GM18526 (cell line): Measurements from ENCODE around the gene KRT73.

ENCODE experiments used
- POLR2A ChIP-seq: IDR thresholded peaks from 3 replicates; pipeline ENCODE4 v1.6.1; 2011; ENCODE audit not compliant: insufficient read length; ENCODE audit errors: extremely low read depth

Gene KRT73

DNA sequence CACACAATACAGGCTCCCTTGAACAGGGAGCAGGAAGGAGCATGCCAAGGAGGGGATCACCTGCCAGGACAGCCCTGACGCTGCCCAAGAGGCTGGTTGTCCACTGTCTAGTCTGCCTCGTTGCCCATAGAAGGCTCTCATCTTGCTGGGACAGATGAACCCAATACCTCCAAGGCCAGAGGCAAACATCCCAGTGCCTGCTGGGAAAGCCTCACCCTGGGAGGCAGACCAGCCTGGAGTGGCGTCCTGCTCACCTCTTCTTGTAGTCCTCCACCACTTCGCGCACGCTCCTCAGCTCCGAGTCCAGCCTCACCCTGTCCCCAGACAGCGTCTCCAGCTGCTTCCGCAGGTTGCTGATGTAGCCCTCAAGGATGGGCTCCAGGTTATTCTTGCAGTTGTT is 2.4 kb downstream of the KRT73 start:
- no peak for TF ChIP-seq POLR2A

DNA sequence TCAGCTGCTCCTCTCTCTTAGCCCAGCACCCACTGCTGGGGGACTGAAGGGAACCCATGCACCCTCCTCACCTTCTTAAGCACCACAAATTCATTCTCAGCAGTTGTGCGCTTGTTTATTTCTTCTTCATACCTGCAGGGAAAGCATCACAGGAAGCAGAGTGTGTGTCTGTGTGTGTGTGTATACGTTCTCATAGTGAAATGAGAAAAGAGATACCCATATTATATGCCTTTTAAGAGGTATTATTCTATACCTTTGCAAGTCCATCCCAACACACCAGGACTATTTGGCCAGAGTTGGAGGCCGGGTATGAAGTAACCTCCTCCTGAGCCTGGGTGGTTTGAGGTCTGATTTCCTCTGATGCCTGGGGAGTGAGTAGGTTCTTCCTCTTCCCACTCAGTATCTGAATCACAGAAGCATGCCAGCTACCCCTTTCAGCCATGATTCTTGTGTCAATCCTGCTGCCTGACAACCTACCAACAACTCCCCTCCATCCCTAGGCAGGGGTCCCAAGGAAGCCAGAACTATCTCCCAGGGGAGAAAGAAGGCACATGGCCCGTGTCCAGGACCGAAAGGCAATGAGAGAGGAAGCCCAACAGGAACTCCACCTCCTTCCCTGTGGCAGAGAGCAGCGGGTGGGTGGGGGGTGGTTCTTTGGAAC is 3.0 kb downstream of the KRT73 start:
- TF ChIP-seq POLR2A, result no peak

DNA sequence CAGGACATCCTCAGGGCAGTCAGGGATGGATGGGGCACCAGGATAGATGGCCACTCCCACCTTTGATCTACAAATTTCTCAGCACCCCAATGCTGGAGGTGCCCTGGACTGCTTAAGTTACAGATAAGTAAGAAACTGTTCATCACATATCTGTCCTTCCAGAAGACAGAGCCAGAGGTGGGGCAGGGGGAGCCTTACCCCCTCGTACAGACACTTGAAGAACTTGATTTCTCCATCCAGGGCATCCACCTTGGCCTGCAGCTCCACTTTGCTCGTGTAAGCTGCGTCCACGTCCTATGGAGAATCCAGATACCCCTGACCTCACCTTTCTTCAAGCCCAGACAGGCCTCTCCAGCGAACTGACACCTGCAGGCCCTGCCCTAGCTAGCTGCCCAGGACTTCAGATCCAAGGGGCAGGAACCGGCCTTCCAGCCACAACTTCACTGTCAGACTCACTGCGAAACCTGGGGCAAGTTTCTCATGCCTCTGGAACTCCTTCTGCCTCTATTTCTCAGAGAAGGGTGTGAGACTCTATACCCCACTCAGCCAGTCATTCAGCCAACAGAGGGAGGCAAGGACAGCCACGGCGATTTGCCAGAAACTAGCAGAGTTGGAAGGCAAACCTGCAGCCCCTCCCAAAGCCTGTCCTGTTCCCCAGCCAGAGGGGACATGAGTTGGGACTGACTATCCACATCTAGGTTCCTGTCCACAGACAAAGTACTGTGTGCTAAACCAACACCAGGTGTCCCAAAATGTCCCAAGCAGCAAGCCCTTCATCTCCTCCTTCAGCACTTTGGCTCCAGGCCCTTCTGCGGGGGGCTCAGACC is 3.8 kb downstream of the KRT73 start:
- TF ChIP-seq POLR2A, result no peak

GRCh38 chr12:52613384-52614030 is 4.9 kb downstream of the KRT73 start:
- TF ChIP-seq POLR2A, result no peak

DNA sequence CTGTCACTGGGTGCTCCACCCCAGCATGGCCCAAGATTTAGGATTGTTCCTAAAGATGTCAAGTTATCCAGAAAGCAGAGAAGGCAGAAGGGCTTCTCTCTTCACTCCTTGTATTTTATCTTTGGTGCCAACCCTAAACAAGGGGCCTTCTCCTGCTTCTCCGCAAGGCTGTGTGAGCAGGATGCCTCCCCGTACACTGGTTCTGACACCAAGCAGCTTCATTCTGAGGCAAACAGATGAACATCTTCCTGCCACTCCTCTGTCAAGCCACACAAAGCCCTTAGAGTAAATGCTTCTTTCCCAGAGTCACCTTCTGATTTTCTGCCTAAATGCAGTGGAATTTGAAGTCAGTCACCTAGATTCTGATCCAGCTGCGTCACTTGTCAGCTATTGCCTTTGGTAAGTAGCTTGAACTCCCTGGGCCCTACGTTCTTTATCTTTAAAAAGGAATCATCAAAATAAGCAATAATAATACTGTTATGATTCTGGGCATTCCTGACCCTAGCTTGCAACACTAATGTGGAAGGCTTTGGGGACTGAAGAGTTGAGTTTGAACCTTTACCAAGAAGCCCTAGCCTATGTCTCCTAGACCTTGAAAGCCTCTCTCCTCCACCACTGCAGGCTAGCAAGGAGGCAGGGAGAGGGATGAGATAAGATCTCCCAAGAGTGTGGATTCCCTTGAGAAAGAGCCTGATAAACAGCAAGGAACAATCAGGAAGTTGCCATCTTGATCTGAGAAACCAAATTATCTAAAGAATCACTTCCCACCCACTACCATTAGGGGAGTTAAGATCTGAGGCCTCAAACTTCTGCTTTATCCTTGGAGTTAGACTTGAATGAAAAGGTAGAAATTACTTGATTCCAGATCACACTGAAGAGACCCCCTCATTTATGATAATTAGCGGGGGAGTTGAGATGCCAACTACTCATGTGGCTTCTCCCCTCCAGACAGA is 5.7 kb downstream of the KRT73 start:
- no peak for TF ChIP-seq POLR2A

DNA sequence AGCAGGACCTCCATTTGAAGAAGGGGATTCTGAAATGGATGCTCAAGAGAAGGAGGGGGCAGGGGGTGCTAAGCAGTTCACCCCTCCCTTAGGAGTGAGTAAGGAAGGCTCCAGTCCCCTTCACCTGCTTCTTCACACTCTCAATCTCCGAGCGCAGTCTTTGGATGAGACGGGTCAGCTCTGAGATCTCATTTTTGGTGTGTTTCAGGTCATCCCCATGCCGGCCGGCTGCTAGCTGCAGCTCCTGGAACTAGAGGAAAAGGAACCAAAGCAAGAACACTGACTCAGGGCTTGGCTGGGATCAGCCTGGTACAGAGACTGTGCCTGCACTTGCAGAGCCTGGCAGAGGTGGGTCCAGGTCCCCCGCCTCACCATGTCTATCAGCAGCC is 7.3 kb downstream of the KRT73 start:
- no peak for TF ChIP-seq POLR2A

GRCh38 chr12:52608826-52609630 is 9.3 kb downstream of the KRT73 start:
- no peak for TF ChIP-seq POLR2A

GRCh38 chr12:52608161-52608560 is 10.2 kb downstream of the KRT73 start:
- TF ChIP-seq POLR2A, result no peak

DNA sequence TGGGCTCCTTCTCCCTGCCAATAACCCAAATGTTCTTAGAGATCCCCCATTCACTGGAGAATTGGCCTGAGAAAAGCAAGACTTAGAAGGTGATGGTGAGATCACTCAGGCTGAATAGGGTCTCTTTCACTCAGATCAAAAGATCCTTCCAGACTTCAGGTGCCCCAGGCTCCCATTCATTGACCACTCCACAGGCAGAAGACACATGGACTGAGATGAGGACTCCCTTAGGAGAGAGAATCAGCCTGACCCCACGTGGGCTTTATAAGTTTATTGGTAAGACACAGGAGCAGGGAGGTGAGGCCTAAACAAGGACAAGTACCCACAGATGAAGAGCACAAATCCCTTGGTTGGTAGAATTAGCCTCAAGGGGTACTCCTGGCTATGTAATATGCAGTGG is 11.0 kb downstream of the KRT73 start:
- TF ChIP-seq POLR2A, result no peak

DNA sequence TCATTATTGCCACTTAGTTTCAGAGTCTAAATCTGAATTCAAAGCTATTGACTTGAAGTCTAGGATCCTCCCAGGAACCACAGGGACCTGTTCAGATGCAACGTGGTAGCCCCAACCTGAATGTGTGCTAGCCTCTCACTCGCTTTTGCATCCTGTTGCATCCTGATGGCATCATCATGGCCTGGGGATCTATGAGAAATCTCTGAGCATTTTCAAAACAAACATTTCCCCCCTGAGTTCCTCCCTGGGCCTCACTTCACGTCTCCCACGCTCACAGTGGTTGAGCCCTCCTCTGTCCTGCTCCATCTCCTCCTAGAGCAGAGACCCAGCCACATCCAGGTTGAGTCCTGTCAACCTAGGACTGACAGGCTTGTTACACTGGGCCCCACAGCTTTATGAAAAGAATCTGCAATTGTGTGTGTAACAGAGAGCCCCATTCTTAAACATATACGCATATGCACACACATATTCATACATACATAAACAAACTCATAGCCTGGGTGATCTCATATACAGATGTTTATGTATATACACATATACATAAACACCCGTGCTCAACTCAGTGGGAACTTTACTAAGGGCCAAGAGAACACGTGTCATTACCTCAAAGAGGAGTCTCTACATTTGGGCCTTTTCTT is 11.7 kb downstream of the KRT73 start:
- TF ChIP-seq POLR2A, result no peak

DNA sequence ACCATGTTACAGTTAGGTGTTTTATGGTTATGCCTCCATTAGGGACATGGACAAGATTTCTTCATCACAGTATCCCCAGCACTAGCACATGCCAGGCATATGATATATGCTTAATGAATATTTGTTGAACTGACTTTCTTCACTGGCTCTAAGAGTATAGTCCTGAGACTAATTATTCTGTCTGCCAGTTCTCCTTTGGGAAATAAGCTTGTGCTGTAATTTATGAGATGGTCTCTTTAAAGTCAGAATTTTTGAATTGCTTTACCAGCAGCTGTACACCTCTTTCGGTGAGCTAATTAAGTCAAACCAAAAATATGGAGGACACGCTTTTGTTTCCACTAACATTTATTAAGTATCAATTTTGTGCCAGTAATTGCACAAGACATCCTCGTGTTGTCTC is 12.3 kb downstream of the KRT73 start:
- TF ChIP-seq POLR2A, result no peak

DNA sequence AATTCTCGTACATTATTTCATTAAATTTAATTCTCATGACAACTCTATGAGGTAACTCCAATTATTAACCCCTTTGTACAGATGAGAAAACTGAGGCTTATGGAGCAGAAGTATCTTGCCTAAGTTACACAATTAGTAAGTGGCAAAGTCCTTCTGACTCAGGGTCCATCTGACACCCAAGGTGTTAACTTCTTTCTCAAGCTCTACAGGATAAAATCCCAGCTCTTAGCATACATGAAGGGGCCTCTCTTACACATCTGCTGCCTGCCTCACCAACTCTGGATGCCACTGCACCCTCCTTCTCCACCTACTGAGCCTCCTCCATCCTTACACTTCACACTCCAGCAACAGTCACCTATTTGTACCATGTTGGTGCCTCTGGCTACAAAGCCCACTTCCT is 12.8 kb downstream of the KRT73 start:
- no peak for TF ChIP-seq POLR2A

DNA sequence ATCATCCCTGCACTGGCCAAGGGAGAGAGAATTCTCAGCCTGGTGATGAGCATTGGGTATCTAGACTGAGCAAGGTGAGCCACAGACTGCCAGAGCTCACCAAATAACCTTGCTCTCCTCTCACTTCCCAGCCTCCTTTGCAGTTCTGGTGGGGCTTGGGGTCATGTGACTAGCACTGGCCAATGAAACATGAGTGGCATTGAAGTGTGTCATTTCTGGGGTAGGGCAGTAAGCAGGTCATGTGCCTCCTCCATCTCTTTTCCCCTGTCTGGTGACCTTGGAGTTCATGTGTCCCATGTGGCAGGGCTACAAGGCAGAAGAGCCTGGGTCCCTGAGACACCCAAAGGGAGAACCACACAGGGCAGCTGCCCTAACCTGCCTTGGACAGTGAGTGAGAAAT is 13.5 kb downstream of the KRT73 start:
- TF ChIP-seq POLR2A, result no peak

GRCh38 chr12:52603314-52603713 is 15.0 kb downstream of the KRT73 start:
- no peak for TF ChIP-seq POLR2A
